ENCODE results near the gene SLC38A6. TPM values are rescaled to one million over a fixed set of nuclear protein-coding genes. Genes with fewer than 3 reads are reported as not detected.
A peak's percentile ranks its signal among the peaks of the same experiment; 100 is the strongest.

SLC38A6 gene
- total RNA-seq: 13.2 TPM

- DNase-seq (ENCODE audit: low spot score): peak; percentile 95
Measured at GRCh38 chr14:60980811-60981632, at the start of gene SLC38A6, which contains the start of gene TRMT5. Gene SLC38A6, plus strand, starts transcription at chr14:60981245. Its CDS starts 33 bp downstream, at chr14:60981278. Gene TRMT5, minus strand, starts transcription at chr14:60981079. Its CDS starts 106 bp downstream, at chr14:60980973.

DNA sequence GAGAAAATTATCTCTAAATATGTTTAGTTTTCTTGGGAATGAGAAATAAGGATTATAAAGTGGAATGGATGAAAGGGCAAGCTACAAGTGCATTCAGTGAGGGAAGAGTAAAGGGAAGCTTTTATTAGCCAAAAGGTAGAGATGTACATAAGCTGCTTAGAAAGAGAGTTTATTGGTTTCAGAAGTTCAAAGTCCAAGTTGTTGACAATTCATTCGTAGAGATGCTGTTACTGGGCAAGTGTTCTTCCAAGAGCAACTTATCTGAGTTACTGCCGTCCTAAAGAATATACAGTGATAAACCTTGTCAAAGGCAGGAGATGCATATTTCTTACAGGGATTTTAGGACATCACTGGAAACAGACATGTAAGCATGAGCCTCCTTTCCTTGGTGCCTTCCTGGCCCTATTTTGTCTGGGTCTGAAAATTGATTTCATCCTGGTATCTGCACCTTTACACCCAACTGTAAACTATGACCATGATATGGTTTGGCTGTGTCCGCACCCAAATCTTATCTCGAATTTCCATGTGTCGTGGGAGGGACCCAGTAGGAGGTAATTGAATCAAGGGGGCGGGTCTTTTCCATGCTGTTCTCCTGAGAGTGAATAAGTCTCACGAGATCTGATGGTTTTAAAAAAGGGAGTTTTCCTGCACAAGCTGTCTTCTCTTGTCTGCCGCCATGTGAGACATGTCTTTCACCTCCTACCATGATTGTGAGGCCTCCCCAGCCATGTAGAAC lies 47.0 kb upstream of the SLC38A6 start:
- DNase-seq (ENCODE audit: low spot score): no peak

DNA sequence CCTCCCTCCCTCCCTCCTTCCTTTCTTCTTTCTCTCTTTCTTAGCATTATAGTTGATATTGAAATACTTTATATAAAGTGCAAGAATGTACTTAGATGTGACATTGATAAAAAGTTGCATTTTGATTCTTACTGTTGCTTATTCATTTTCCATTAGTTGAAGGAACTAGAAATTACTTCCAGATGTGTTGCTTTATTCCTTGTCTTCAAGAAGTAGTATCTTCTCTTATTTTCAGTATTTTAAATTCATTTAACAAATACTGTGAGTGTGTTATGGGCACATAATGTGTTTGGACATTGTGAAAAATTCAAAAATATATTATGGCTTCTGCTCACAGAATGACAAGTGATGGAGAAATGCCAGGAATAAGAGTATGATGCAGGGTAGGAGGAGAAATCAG lies 45.7 kb upstream of the SLC38A6 start:
- no peak for DNase-seq (ENCODE audit: low spot score)

- no peak for DNase-seq (ENCODE audit: low spot score)
Measured at GRCh38 chr14:60943637-60944032, 37.4 kb upstream of the SLC38A6 start.

DNA sequence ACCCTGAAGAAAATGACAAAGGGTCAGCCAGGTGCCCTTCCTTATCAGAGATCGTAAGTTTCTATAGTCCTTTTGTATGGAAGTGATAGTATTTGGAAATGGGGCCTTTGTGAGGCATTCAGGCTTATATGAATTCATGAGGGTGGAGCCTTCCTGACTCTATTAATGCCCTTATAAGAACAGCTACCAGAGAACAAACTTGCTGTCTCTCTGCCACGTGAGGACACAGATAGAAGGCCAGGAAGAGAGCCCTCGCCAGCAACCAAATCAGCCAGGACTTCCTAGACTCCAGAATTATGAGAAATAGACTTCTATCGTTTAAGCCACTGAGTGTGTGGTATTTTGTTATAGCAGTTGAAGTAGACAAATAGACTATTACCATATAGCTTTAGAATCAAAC lies 36.8 kb upstream of the SLC38A6 start:
- no peak for DNase-seq (ENCODE audit: low spot score)

DNA sequence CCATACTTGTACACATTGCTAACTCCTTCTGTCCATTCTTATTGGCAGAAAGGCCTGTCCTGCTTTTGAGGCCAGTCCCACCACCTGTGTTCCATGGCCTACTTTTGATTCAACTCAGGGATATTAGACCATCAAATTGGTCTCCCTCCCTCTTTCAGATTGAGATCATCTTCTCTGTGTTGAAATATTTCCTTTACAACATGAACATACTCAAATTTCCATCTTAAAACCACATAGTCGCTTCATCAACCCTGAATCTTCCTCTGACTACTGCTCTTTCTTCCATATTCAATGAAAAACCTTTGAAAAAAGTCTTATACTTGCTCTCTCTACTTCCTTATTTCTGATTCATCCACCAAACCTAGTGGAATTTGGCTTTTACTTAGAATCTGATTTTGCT lies 35.1 kb upstream of the SLC38A6 start:
- no peak for DNase-seq (ENCODE audit: low spot score)

DNA sequence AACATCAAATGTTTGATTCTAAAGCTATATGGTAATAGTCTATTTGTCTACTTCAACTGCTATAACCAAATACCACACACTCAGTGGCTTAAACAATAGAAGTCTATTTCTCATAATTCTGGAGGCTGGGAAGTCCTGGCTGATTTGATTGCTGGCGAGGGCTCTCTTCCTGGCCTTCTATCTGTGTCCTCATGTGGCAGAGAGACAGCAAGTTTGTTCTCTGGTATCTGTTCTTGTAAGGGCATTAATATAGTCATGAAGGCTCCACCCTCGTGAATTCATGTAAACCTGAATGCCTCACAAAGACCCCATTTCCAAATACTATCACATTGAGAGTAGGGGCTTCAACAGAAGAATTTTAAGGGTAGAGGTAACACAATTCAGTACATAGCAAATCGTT lies 34.3 kb upstream of the SLC38A6 start:
- DNase-seq (ENCODE audit: low spot score): no peak

DNA sequence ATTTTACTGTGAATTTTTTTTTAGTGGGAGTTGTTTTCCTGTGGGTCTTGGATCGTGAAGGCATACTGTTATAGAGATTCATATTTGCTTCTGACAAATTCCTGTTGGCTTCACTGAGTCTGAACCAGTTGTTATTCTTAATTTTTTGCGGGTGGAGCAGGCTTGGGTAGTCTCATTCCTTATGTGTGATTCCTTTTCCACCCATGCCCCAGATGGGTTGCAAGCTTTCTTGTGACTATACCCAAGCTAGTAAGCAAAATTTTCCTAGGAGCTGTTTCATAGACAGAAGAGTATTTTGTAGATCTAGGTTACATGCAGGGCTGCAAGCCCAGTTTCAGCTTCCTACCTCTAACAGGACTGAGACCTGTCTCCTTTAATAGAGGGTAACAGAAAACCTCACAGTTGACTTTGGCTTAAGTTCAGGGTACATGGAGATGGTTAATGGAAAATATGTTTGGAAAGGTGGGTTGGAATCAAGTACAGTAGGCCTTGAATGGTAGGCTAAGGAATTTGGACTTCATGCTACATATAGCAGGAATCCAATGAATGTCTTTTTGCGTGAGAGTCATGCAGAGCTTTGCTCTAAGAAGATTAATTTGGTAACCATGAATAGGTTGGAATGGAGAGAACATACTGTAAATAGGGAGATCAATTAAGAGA lies 29.1 kb upstream of the SLC38A6 start:
- no peak for DNase-seq (ENCODE audit: low spot score)

- no peak for DNase-seq (ENCODE audit: low spot score)
Measured at GRCh38 chr14:60956202-60956601, 24.8 kb upstream of the SLC38A6 start.

DNA sequence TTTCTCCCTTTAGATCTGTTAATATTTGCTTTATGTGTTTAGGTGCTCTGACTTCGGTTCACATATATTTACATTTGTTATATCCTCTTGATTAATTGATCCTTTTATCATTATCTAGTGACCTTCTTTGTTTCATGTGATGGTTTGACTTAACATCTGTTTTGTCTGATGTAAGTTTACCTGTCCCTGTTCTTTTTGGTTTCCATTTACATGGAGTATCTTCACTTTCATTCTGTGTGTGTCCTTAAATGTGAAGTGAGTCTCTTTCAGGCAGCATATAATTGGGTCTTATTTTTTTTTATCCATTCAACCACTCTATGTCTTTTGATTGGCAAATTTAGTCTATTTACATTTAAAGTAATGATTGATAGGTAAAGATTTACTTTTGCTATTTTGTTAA lies 24.4 kb upstream of the SLC38A6 start:
- no peak for DNase-seq (ENCODE audit: low spot score)

GRCh38 chr14:60958146-60958545 lies 22.9 kb upstream of the SLC38A6 start:
- DNase-seq (ENCODE audit: low spot score): no peak

- no peak for DNase-seq (ENCODE audit: low spot score)
Measured at GRCh38 chr14:60963761-60964160, 17.3 kb upstream of the SLC38A6 start.

DNA sequence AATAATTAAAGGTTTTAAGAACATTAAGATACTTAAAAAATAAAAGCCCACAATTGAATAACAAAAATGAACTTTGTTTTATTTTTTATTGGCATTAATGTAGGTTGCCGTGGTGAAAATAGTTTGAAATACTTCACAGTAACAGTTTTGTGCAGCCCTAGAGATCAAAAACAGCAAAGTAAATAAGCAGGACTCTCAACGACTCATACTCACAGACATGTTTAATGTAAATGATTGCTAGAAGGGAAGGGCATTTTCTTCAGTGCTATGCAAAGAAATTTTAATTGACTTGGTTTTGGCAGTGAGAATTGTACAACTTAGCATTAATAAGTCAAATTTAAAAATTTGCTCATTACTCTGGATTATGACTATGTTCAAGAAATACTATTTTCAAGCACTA lies 16.1 kb upstream of the SLC38A6 start:
- no peak for DNase-seq (ENCODE audit: low spot score)

DNA sequence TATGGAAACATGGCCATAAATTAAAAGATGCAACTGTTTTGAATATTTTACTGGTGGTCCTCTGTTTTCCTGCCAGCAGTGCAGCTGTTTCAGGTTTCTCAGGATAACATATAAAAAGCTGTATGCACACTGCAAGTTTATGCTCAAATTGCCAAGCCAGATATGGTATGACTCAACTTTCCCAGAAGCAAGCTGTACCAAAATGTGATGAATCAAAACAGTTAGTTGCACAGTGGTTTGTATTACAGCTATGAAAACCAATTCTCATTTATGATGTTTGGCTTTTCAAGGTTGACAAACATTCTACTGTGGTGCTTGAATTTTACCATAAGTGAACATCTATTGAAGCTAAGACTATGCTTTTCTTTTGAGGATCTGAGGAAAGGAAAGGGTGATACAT lies 15.6 kb upstream of the SLC38A6 start:
- DNase-seq (ENCODE audit: low spot score): no peak

GRCh38 chr14:60968099-60968498 lies 12.9 kb upstream of the SLC38A6 start:
- DNase-seq (ENCODE audit: low spot score): no peak

DNA sequence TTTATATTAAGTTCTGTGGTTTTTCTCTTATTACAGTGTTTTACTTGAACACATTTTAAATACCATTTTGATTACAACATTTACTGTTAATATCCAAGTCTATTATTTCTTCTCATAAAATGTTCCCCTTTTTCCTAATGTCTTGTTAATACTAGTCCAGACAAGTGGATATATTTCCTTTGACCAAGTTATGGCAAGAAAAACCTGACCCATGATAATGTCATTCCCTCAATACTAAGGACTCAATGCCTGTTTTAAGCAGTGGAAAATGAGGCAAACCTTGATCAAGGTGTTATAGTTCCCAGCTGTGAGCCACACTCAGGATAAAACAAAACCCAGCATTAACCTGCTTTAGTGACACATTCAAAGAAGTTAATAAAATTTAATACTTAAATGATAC lies 12.4 kb upstream of the SLC38A6 start:
- no peak for DNase-seq (ENCODE audit: low spot score)

- DNase-seq (ENCODE audit: low spot score): no peak
Measured at GRCh38 chr14:60970146-60970545, 10.9 kb upstream of the SLC38A6 start.

DNA sequence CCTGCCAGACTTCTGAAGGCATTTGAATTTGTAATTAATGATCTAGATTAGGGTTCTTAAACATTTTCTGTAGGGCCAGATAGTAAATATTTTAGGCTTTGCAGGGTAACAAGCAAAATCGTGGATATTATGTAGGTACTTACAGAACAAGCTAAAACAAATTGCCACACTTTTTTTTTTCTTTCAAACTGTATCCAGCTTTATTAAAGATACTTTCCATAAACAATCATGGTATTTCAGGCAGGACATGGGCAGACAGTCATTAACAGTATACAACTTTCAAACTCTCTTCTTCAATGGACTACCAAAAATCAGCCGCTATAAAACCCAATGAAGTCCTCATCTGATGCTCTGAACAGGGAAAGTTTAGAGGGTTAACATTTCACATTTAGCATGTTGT lies 9.8 kb upstream of the SLC38A6 start:
- DNase-seq (ENCODE audit: low spot score): no peak

GRCh38 chr14:60972295-60972694 lies 8.8 kb upstream of the SLC38A6 start:
- no peak for DNase-seq (ENCODE audit: low spot score)

DNA sequence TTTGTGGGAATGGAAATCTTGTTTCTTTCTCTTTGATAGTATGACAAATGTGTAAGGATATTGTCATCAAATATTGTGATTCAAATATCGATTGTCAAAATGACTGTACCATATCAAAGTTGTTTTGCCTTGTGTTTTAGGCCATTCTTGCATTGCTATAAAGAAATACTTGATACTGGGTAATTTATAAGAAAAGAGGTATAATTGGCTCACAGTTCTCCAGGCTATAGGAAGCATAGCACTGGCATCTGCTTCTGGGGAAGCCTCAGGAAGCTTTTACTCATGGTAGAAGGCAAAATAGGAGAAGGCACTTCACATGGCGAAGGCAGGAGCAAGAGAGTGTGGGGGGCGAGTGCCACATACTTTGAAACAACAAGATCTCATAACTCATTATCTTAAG lies 8.0 kb upstream of the SLC38A6 start:
- DNase-seq (ENCODE audit: low spot score): no peak

DNA sequence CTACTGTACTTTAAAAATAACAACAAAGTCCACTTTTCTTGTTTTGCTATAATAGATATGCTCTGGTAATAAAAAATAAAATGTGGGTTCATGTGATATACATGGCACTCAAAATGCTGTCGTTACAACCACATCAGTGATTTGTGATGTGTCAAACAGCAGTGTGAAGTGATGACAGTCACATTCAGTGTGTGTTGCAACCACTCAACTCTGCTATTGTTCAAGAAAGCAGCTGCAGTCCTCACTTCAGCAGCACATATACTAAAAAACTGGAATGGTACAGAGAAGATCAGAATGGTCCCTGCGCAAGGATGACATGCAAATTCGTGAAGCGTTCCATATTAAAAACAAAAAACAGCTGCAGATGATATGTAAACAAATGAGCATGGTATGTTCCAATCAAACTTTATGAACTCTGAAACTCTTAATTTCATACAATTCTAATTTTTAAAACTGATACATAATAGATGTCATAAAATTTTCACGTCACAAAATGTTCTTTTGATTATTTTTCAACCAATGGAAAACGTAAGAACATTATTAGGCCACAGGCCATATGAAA lies 6.9 kb upstream of the SLC38A6 start:
- no peak for DNase-seq (ENCODE audit: low spot score)

DNA sequence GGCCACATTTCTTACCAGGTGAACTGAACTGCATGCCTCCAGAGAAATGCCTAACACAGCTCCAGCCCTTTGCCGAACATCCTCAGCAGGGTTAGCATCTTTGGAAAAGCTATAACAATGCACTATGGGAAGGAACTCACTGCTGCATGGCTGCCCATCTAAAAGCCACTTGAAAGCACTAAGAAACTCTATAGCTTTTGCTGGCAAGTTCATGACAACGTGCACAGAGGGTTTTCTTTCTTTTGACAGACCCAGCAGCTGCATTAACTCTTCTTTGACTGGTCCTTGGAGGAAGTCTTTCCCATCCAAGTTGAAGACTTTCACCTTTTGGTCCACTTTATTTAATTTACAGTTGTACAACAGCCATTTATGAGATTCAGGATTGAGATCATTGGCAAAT lies 5.5 kb upstream of the SLC38A6 start:
- DNase-seq (ENCODE audit: low spot score): no peak
